Esophagus muscularis mucosa (tissue), 3 donors: ENCODE data around the gene SHISAL2A.

Experiments
- POLR2A ChIP-seq: fragments of 450-650 bp; IDR thresholded peaks from one replicate; pipeline ENCODE4 v1.6.1; 2017; ENCODE audit warnings: antibody characterized with exemption, moderate library complexity, mild to moderate bottlenecking, low read depth
- TF ChIP-seq, protein P1 (sequence below), 3 experiments: fragments of 200-600 bp in 2 of 3; fragments of 450-650 bp in 1 of 3; sonication (generic) in 2 of 3; IDR thresholded peaks; one replicate each; pipeline ENCODE4 v1.5.1; 2017 to 2019; ENCODE audit warnings: antibody characterized with exemption in 3 of 3, mild to moderate bottlenecking in 2 of 3, moderate library complexity in 1 of 3

DNA sequence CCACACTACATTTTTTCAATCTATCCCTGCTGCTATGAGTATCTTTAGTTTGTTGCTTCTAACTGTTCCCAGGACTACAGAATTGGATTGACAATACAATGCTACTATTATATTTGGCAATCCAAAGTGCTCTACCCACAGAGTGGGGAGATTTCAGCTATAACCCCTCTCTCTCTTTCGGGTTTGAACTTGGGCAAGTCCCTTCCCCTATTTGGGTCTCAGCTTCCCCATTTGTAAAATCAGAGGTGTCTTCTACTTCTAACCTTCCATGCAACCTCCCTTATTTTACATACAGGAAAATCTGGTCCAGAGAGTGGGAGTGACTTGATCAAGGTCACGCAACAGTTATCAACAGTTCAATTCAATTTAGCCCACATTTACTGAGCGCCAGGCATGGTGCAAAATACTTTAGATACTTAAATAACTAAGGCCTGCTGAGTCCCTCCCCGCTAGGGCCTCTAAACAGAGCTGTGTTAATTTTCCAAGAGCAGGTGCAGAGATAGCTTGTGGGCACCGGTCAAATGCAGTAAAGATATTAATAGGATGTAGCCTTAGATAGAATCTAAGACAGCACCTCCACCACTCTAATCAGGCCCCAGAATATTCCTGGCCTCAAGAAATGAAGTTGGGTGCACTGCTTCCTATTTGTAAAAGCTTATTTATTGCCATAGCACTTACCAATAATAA, 40.2 kb upstream of the SHISAL2A start:
- TF ChIP-seq, protein P1, sequence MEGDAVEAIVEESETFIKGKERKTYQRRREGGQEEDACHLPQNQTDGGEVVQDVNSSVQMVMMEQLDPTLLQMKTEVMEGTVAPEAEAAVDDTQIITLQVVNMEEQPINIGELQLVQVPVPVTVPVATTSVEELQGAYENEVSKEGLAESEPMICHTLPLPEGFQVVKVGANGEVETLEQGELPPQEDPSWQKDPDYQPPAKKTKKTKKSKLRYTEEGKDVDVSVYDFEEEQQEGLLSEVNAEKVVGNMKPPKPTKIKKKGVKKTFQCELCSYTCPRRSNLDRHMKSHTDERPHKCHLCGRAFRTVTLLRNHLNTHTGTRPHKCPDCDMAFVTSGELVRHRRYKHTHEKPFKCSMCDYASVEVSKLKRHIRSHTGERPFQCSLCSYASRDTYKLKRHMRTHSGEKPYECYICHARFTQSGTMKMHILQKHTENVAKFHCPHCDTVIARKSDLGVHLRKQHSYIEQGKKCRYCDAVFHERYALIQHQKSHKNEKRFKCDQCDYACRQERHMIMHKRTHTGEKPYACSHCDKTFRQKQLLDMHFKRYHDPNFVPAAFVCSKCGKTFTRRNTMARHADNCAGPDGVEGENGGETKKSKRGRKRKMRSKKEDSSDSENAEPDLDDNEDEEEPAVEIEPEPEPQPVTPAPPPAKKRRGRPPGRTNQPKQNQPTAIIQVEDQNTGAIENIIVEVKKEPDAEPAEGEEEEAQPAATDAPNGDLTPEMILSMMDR (IDR thresholded peaks at IDR 0.05): no peak
- TF ChIP-seq POLR2A: no peak
